HEK293 (cell line): ENCODE data around the gene IGFBP2.

Experiments
- CTCF ChIA-PET: fragments of 350-600 bp; formaldehyde crosslinking; extraction: SDS; loops from one replicate; lab custom pipeline; 2021; ENCODE audit warnings: antibody characterized with exemption; lab: Yijun Ruan, JAX
- POLR2A ChIA-PET: fragments of 300-600 bp; formaldehyde crosslinking; extraction: SDS; loops from one replicate; lab custom pipeline; 2020; ENCODE audit warnings: antibody characterized with exemption, inconsistent platforms; lab: Yijun Ruan, JAX
- H3K27ac ChIP-seq: fragments of 200-500 bp; sonication (Bioruptor generic); 2 replicates; pipeline ENCODE4 v1.5.1; 2014; ENCODE audit warnings: low read depth, low read length, control low read depth, inconsistent platforms; ENCODE audit errors: extremely low read depth
- H3K36me3 ChIP-seq, 2 experiments: fragments of 200-500 bp in 1 of 2; sonication (Bioruptor generic) in 1 of 2; 1 replicate in 1 of 2; 2 replicates in 1 of 2; pipeline ENCODE4 v1.5.1; 2014 to 2017; ENCODE audit warnings: inconsistent platforms in 2 of 2, low read length in 2 of 2; ENCODE audit not compliant: control insufficient read depth in 2 of 2, insufficient read depth in 1 of 2
- H3K4me1 ChIP-seq: fragments of 200-500 bp; sonication (Bioruptor generic); 2 replicates; pipeline ENCODE4 v1.5.1; 2014; ENCODE audit warnings: mild to moderate bottlenecking, low read length, inconsistent platforms; ENCODE audit not compliant: control insufficient read depth, insufficient read depth
- H3K4me3 ChIP-seq: 2 replicates; pipeline ENCODE4 v1.5.1; 2011; ENCODE audit warnings: low read depth, mild to moderate bottlenecking, control low read depth, low read length, moderate library complexity
- H3K9me3 ChIP-seq: fragments of 200-500 bp; sonication (Bioruptor generic); 2 replicates; pipeline ENCODE4 v1.5.1; 2014; ENCODE audit warnings: low read depth, low read length, inconsistent platforms; ENCODE audit not compliant: control insufficient read depth, insufficient read depth
- ATF2 ChIP-seq: fragments of 450-650 bp; formaldehyde crosslinking; IDR thresholded peaks from 2 replicates; pipeline ENCODE4 v1.5.1; 2016; ENCODE audit warnings: missing biosample characterization, missing genetic modification characterization, low read depth
- PRDM10 ChIP-seq: fragments of 450-650 bp; formaldehyde crosslinking; IDR thresholded peaks from 2 replicates; pipeline ENCODE4 v1.5.1; 2016; ENCODE audit warnings: missing biosample characterization, missing genetic modification characterization
- SALL2 ChIP-seq: fragments of 450-650 bp; formaldehyde crosslinking; IDR thresholded peaks from 2 replicates; pipeline ENCODE4 v1.5.0; 2017; ENCODE audit warnings: missing biosample characterization, mild to moderate bottlenecking, missing genetic modification characterization, borderline replicate concordance
- SETDB1 ChIP-seq: IDR thresholded peaks from one replicate; pipeline ENCODE4 v1.6.1; 2017; ENCODE audit warnings: mild to moderate bottlenecking, low read length, moderate library complexity, mixed read lengths; ENCODE audit not compliant: insufficient read length
- SP2 ChIP-seq: fragments of 450-650 bp; formaldehyde crosslinking; IDR thresholded peaks from 2 replicates; pipeline ENCODE4 v1.5.1; 2016; ENCODE audit warnings: missing biosample characterization, missing genetic modification characterization
- ZFP3 ChIP-seq: fragments of 450-650 bp; formaldehyde crosslinking; IDR thresholded peaks from 2 replicates; pipeline ENCODE4 v1.5.1; 2016; ENCODE audit warnings: low read depth, missing biosample characterization, missing genetic modification characterization
- ZNF112 ChIP-seq: fragments of 450-650 bp; formaldehyde crosslinking; IDR thresholded peaks from 2 replicates; pipeline ENCODE4 v1.5.0; 2017; ENCODE audit warnings: missing biosample characterization, missing genetic modification characterization
- ZNF114 ChIP-seq: fragments of 450-650 bp; formaldehyde crosslinking; IDR thresholded peaks from 2 replicates; pipeline ENCODE4 v1.5.0; 2017; ENCODE audit warnings: missing biosample characterization, missing genetic modification characterization
- ZNF174 ChIP-seq: fragments of 450-650 bp; formaldehyde crosslinking; IDR thresholded peaks from 2 replicates; pipeline ENCODE4 v1.5.0; 2017; ENCODE audit warnings: missing biosample characterization, mild to moderate bottlenecking, missing genetic modification characterization
- ZNF366 ChIP-seq: fragments of 450-650 bp; formaldehyde crosslinking; conservative IDR thresholded peaks from 2 replicates; pipeline ENCODE4 v1.5.1; 2016; ENCODE audit warnings: missing biosample characterization, missing genetic modification characterization
- ZNF488 ChIP-seq: fragments of 450-650 bp; formaldehyde crosslinking; IDR thresholded peaks from 2 replicates; pipeline ENCODE4 v1.5.1; 2016; ENCODE audit warnings: missing biosample characterization, missing genetic modification characterization
- ZNF600 ChIP-seq: fragments of 450-650 bp; formaldehyde crosslinking; IDR thresholded peaks from 2 replicates; pipeline ENCODE4 v1.5.1; 2016; ENCODE audit warnings: missing biosample characterization, missing genetic modification characterization
- ZNF658 ChIP-seq: fragments of 450-650 bp; formaldehyde crosslinking; IDR thresholded peaks from 2 replicates; pipeline ENCODE4; 2016; ENCODE audit warnings: missing biosample characterization, missing genetic modification characterization
- ZNF837 ChIP-seq: fragments of 450-650 bp; formaldehyde crosslinking; IDR thresholded peaks from 2 replicates; pipeline ENCODE4 v1.5.1; 2016; ENCODE audit warnings: missing biosample characterization, missing genetic modification characterization

IGFBP2 gene

GRCh38 chr2:216657980-216658379 is 24.8 kb downstream of the IGFBP2 start:
- H3K9me3 ChIP-seq: no peaks in the 10 kb centered on the region
- H3K4me3 ChIP-seq: no peak overlapping the region
- no peak for TF ChIP-seq ZNF600 (tag by site-specific recombination)
- TF ChIP-seq ATF2: no peak
- no peak for TF ChIP-seq ZNF114
- no peak for TF ChIP-seq SP2 (tag by site-specific recombination)
- H3K36me3 ChIP-seq: no peaks in the 10 kb centered on the region
- CTCF ChIA-PET: interaction anchor here (2.1 kb wide), 1 partner anchor 9 kb away, joined by 5 read pairs; no protein-coding TSS in a partner anchor
- no peak overlapping the region for H3K27ac ChIP-seq
- H3K4me1 ChIP-seq: no peaks in the 10 kb centered on the region
- POLR2A ChIA-PET: interaction anchor here (0.6 kb wide), 1 partner anchor 1376 kb away, joined by 3 read pairs; no protein-coding TSS in a partner anchor

- no peaks in the 10 kb centered on the region for H3K4me1 ChIP-seq
- TF ChIP-seq SETDB1 (no peak), ZNF488 (tag by site-specific recombination) (no peak), ZNF112 (tag by site-specific recombination) (no peak), ZNF658 (tag by site-specific recombination) (no peak), ZNF174 (tag by site-specific recombination) (no peak), ZFP3 (tag by site-specific recombination) (no peak), PRDM10 (tag by site-specific recombination) (no peak), ZNF366 (tag by site-specific recombination) (no peak)
- CTCF ChIA-PET: interaction anchor here (1.9 kb wide), 1 partner anchor 142 kb away, joined by 9 read pairs; no protein-coding TSS in a partner anchor
- no peaks in the 10 kb centered on the region for H3K36me3 ChIP-seq
- no peaks in the 10 kb centered on the region for H3K9me3 ChIP-seq
- H3K4me3 ChIP-seq: no peak overlapping the region
- POLR2A ChIA-PET: no interaction called here
- no peak overlapping the region for H3K27ac ChIP-seq
Measured at GRCh38 chr2:216658757-216659156, 25.5 kb downstream of the IGFBP2 start.

GRCh38 chr2:216659276-216659675 is 26.1 kb downstream of the IGFBP2 start:
- CTCF ChIA-PET: interaction anchor here (1.9 kb wide), 1 partner anchor 142 kb away, joined by 9 read pairs; no protein-coding TSS in a partner anchor
- POLR2A ChIA-PET: no interaction called here
- TF ChIP-seq SALL2 (no peak), ZNF837 (tag by site-specific recombination) (no peak)
- Histone ChIP-seq H3K27ac (no peak overlapping the region), H3K9me3 (no peaks in the 10 kb centered on the region), H3K4me1 (no peaks in the 10 kb centered on the region), H3K4me3 (no peak overlapping the region), H3K36me3 (no peaks in the 10 kb centered on the region)
